Type B pancreatic cell (in vitro differentiated cells): ENCODE results near the gene CLVS2. TPM values are rescaled to one million over a fixed set of nuclear protein-coding genes. Genes with fewer than 3 reads are reported as not detected.

ENCODE experiments used
- DNase-seq: peaks from one replicate; pipeline ENCODE4 v3.0.0; 2021; ENCODE audit warnings: mixed read lengths; ENCODE audit not compliant: unreplicated experiment; ENCODE audit errors: extremely low spot score
- H3K27ac Mint-ChIP-seq: 2 replicates; pipeline ENCODE4 v1.8.0; 2021; ENCODE audit warnings: mild to moderate bottlenecking, mixed read lengths
- H3K27me3 Mint-ChIP-seq: 2 replicates; pipeline ENCODE4 v1.8.0; 2021; ENCODE audit warnings: mixed read lengths
- H3K36me3 Mint-ChIP-seq: 2 replicates; pipeline ENCODE4 v1.8.0; 2021; ENCODE audit warnings: mixed read lengths
- H3K4me1 Mint-ChIP-seq: one replicate; pipeline ENCODE4 v1.8.0; 2021; ENCODE audit warnings: mixed read lengths; ENCODE audit not compliant: unreplicated experiment
- H3K4me3 Mint-ChIP-seq: 2 replicates; pipeline ENCODE4 v1.8.0; 2021; ENCODE audit warnings: mild to moderate bottlenecking, mixed read lengths
- H3K9me3 Mint-ChIP-seq: 2 replicates; pipeline ENCODE4 v1.8.0; 2021; ENCODE audit warnings: mixed read lengths
- total RNA-seq: library from RNA; stranded (reverse); gene quantifications from 2 replicates; pipeline ENCODE4 v1.2.1, GENCODE V29; 2021; ENCODE audit warnings: low replicate concordance
- TF ChIP-seq, protein P1 (sequence below): fragments of 200-600 bp; sonication (generic); conservative IDR thresholded peaks from 2 replicates; pipeline ENCODE4 v1.5.0; 2021; ENCODE audit warnings: antibody characterized with exemption, mild to moderate bottlenecking

The CLVS2 gene
- total RNA-seq, 1 donor from 2014 or later: 0.75 TPM

DNA sequence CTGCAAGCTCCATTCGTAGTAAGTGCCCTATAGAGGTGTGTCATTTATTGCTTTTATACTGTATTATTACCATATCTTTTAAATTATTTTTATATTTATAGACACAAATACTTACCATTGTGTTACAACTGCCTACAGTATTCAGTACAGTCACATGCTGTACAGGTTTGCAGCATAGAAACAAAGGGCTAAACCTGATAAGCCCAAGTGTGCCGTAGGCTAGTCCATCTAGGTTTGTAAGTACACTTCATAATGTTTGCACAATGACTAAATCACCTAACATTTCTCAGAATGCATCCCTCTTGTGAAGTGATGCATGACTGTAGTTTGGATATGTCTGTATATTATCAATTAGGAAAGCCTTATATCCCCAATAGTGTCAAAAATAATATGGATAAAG is 122.8 kb downstream of the CLVS2 start:
- Mint-ChIP-seq H3K9me3 (no peaks in the 10 kb centered on the region), H3K27me3 (no peaks in the 10 kb centered on the region), H3K36me3 (no peaks in the 10 kb centered on the region), H3K4me1 (no peaks in the 10 kb centered on the region), H3K27ac (no peak overlapping the region), H3K4me3 (no peak overlapping the region)
- no peak for DNase-seq
- TF ChIP-seq, protein P1, sequence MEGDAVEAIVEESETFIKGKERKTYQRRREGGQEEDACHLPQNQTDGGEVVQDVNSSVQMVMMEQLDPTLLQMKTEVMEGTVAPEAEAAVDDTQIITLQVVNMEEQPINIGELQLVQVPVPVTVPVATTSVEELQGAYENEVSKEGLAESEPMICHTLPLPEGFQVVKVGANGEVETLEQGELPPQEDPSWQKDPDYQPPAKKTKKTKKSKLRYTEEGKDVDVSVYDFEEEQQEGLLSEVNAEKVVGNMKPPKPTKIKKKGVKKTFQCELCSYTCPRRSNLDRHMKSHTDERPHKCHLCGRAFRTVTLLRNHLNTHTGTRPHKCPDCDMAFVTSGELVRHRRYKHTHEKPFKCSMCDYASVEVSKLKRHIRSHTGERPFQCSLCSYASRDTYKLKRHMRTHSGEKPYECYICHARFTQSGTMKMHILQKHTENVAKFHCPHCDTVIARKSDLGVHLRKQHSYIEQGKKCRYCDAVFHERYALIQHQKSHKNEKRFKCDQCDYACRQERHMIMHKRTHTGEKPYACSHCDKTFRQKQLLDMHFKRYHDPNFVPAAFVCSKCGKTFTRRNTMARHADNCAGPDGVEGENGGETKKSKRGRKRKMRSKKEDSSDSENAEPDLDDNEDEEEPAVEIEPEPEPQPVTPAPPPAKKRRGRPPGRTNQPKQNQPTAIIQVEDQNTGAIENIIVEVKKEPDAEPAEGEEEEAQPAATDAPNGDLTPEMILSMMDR: no peak

Other genes with a start within 250 kb of the CLVS2 start
- 1.2 and 7.6 TPM in 2 replicates for gene FABP7, start 216.5 kb upstream of the CLVS2 start, total RNA-seq
- gene SMPDL3A, start 207.0 kb upstream of the CLVS2 start, total RNA-seq: 9.4 and 18.0 TPM in 2 replicates